HK-2 (cell line): ENCODE measurements around the gene CD96.
"Not testable (repeated sequence)": the region's sequence is repeated elsewhere in the genome, so short reads cannot be mapped to it uniquely, and the experiment has no call there.

Experiments used
- DNase-seq: peaks from one replicate; pipeline ENCODE4 v3.0.0-alpha.2; 2018; ENCODE audit not compliant: unreplicated experiment

Gene CD96

GRCh38 chr3:111621535-111621934 is 79.5 kb downstream of the CD96 start:
- DNase-seq = peak; percentile 28

GRCh38 chr3:111627092-111627491 is 85.1 kb downstream of the CD96 start:
- DNase-seq = no peak

GRCh38 chr3:111629018-111629417 is 87.0 kb downstream of the CD96 start:
- not testable (repeated sequence) for DNase-seq

GRCh38 chr3:111630638-111631037 is 88.6 kb downstream of the CD96 start:
- not testable (repeated sequence) for DNase-seq

GRCh38 chr3:111635403-111635802 is 93.4 kb downstream of the CD96 start:
- no peak for DNase-seq

- DNase-seq = no peak
These were observed 94.4 kb downstream of the CD96 start for GRCh38 chr3:111636366-111636885.

- no peak for DNase-seq
These were observed 97.3 kb downstream of the CD96 start for GRCh38 chr3:111639316-111639715.

GRCh38 chr3:111648991-111649579 is 107.1 kb downstream of the CD96 start:
- no peak for DNase-seq

- no peak for DNase-seq
These were observed 108.6 kb downstream of the CD96 start for GRCh38 chr3:111650378-111651275.

GRCh38 chr3:111652492-111653180 is 110.6 kb downstream of the CD96 start:
- no peak for DNase-seq

GRCh38 chr3:111653766-111654165 is 111.8 kb downstream of the CD96 start:
- DNase-seq = no peak

- no peak for DNase-seq
These were observed 120.0 kb downstream of the CD96 start for GRCh38 chr3:111662012-111662411.

- DNase-seq = no peak
These were observed 120.9 kb downstream of the CD96 start for GRCh38 chr3:111662907-111663306.

GRCh38 chr3:111666041-111666735 is 124.2 kb downstream of the CD96 start:
- no peak for DNase-seq

GRCh38 chr3:111667170-111667569 is 125.2 kb downstream of the CD96 start:
- DNase-seq = no peak

- DNase-seq = no peak
These were observed 125.7 kb downstream of the CD96 start for GRCh38 chr3:111667621-111668239.

GRCh38 chr3:111668326-111668725 is 126.3 kb downstream of the CD96 start:
- DNase-seq = no peak

GRCh38 chr3:111668888-111669488 is 127.0 kb downstream of the CD96 start:
- DNase-seq = no peak

GRCh38 chr3:111669926-111670630 is 128.1 kb downstream of the CD96 start:
- no peak for DNase-seq

- not testable (repeated sequence) for DNase-seq
These were observed 130.5 kb downstream of the CD96 start for GRCh38 chr3:111672461-111672860.
